NCI-H2029 (cell line): ENCODE measurements around the gene ARVCF.

ENCODE experiments used
- DNase-seq: peaks from one replicate; lab custom pipeline; 2025; lab: John Stamatoyannopoulos, UW

The ARVCF gene

GRCh38 chr22:20031732-20032406 is 15.2 kb upstream of the ARVCF start:
- no peak for DNase-seq

DNA sequence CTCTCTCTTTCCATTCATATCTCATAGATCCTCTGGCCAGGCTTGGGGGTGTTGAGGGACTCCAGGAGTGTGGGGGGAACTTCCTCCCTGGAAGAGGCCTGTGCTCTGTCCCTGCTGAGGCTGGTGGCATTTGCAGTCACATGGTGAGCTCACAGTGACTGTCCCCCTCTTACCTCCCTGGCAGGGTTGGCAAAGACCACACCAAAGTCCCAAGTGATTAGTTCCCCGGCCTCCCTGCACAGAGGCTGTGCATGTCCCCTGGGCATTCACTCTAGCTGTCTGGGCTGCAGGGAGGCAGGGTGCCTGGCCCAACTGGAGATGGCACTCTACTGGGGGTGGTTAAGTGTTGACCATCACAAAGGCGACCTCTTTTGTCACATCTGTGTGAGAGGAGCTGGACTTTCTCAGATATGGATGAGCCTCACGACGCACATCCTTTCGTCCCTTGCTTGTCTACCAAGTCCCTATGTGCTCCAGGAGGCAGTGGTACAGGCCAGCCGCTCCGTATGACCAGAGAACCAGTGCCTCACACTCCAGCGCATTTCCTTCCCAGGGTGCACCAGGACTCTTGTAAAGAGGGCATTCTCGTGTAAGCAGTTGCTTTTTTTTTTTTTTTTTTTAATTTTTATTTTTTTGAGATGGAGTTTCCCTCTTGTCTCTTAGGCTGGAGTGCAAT is 13.1 kb upstream of the ARVCF start:
- DNase-seq: no peak

DNA sequence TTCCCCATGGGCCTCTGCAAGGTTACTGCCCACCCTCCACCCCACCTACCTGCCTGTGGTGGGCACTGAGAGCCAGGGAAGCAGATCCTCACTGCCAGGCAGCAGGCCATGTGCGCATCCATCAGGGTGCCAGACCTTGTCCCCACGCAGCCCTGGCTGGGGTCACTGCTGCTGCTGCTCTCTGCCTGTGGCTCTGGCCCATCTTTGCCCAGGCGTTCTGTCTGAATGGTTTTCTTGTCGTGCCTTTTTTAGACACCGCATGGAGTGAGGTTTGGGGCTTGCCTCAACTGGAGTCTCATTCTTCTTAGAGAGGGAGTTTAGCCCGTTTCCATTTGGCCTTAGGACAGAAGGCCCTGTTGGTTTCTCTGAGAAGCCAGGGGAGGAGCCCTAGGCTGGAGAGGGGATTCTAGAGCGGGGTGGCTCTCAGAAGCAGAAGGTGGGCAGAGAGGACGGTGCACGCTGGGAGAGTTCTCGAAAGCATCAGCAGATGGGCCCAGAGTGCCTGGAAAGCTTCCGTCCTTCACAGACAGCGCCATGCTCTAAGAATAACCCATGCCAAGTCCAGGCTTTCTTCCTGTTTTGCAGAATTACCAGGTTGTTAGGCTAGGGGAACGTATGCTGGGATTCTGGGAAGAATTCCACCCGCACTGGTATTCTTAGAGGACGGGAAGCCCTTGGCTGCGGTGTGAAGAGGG is 12.4 kb upstream of the ARVCF start:
- DNase-seq: no peak

- no peak for DNase-seq
These were observed 11.6 kb upstream of the ARVCF start for GRCh38 chr22:20027966-20028854.

GRCh38 chr22:20026996-20027601 is 10.5 kb upstream of the ARVCF start:
- no peak for DNase-seq

- DNase-seq: no peak
These were observed 9.7 kb upstream of the ARVCF start for GRCh38 chr22:20026204-20026908.

GRCh38 chr22:20025401-20026203 is 9.0 kb upstream of the ARVCF start:
- no peak for DNase-seq

DNA sequence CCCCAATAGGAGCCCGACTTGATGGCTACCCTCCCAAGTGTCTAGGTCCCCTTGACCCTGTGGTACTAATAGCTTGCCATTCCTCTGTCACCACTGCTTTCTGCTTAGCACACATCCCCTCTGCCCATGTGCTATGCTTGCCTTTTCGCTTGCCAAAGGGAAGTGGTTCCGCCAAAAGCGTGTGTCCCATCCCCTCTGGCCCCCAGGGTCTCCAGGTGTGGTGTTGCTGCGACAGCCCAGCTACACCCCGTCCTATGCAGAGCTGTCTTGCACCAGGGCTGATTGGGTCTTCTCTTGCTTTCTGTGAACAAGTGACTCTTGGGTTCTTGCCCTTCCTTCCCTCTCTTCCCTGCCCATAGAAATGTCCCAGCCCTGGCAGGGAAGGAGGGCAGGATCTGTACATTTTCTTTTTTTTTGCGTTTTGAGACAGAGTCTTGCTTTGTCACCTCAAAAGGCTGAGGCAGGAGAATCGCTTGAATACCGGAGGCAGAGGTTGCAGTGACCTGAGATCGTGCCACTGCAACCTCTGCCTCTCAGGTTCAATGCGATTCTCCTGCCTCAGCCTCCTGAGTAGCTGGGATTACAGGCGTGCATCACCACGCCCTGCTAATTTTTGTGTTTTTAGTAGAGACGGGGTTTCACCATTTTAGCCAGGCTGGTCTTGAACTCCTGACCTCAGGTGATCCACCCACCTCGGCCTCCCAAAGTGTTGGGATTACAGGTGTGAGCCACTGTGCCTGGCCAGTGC is 8.2 kb upstream of the ARVCF start:
- no peak for DNase-seq

DNA sequence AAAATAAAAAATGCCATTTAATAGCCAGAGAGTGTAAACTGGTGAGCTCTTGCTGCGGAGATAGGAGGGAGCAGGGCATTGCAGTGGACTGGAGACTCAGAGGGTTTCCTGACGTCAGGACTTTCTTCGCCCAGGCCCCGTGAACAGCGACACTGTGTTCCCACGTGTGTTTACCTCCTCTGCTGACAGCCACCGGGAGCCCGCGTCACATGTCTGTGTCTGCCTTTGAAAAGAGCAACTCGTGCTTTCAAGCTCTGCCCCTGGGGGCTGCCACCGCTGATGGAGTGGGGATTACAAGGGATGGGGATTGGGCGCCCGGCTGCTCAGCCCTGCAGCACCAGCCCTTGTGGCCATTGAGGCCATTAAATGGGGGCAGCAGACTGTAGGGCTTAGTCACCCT is 7.6 kb upstream of the ARVCF start:
- no peak for DNase-seq

DNA sequence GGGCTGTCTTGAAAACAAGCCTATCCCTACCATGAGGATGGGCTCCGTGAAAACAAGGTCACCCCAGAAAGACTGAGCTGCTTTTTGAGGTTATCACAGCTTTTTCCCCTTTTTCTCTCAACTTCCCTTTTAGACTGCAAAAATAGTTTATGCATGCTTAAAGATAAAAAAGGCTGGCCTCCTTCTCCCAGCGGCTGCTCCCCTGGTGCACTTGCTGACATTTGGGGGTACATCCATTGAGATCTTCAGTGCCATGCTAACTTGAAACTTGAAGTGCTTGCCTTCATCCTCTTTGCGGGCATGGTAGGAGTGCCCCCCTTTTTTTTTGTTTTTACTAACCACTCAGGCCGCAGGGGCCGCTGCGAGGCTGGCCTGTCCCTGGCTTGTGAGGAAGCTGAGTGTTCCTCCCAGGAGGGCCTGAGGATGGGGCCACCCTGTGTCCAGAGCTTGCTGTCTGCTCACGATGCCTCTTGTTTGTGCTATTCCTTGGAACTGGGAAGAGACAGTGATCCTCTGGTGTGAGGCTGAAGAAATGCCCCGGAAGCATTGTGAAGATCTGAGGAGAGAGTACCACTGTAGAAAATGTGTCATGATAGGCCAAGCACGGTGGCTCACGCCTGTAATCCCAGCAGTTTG is 6.5 kb upstream of the ARVCF start:
- no peak for DNase-seq

GRCh38 chr22:20022231-20022977 is 5.8 kb upstream of the ARVCF start:
- no peak for DNase-seq

GRCh38 chr22:20021196-20022181 is 4.9 kb upstream of the ARVCF start:
- DNase-seq: no peak

GRCh38 chr22:20020533-20021195 is 4.0 kb upstream of the ARVCF start, which contains the start of gene TANGO2:
TANGO2 (plus strand) TSS chr22:20021110; CDS start chr22:20036799, 15,689 bp downstream.
- peak; percentile 67 for DNase-seq

DNA sequence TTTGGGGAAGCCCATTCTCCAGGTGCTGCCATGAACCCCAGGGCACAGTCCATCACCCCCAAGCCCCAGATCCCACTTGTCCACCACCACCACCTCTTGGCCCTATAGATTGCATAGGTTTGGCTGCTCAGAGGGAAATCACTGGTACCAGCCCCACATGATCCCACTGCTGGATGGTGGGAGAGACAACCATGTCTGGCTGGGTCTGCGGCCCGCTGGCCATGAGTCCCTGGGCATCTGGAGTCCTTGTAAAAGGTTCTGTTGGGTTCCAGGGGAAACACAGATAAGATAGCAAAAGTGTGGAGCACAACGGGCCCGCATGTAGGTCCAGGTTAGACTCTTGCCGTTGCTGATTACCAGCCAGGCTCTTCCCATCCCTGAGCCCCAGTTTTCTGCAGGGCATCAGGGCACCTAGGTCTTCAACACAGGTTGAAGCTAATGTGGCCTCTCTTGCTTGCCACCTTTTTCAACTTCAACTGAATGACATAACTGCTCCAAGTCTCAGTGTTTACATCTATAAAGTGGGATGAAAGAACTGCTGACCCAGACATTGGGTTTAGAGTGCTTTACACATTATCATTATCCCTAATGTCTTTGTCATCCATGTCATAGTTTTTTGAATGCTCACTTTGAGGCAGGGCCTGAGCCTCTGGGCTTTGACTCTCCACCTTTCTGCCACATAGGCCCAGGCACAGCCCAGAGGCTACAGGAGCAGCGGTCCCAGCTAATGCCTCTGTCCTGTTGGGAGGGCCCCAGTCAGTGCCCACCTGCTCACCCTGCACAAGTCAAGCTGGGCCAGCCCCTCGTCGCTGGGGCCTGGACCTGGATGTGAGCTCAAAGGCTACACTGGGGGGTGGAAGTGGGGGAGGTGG is 3.3 kb upstream of the ARVCF start:
- DNase-seq: no peak

DNA sequence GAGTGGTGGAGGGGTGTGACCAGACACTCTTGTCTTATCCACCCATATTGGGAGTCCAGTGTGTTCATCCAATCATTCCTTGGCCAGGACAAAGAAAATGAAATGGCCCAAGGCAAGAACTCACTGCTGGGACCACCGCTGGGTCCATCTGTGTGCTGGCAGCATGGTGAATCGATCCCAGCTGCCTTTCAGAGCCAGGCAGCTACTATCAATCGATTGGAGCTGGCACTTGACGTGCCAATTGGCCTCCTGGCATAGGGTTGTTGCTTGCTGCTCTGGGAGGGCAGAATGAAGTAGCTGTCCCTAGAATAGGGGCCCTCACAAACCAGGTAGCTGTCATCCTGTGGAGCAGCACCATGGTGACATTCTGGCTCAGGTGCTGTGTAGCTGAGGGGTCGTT is 1.4 kb upstream of the ARVCF start:
- DNase-seq: no peak

- no peak for DNase-seq
These were observed 967 bp upstream of the ARVCF start for GRCh38 chr22:20017622-20017958.
